Stomach (tissue), 9 donors: ENCODE data around the gene MAP3K1. TPM values are rescaled to one million over a fixed set of nuclear protein-coding genes. Genes with fewer than 3 reads are reported as not detected.

ENCODE experiments used
- DNase-seq, 2 donors: peaks; one replicate each; pipeline versions ENCODE4 v3.0.0 to v3.0.0-alpha.2; 2013 to 2019
- H3K27ac ChIP-seq, 5 donors: fragments of 200-600 bp in 4 of 5; sonication (generic) in 4 of 5; one replicate each; pipeline ENCODE4 v1.5.1; 2013 to 2019; ENCODE audit warnings: mild to moderate bottlenecking in 1 of 5, moderate library complexity in 1 of 5
- H3K27me3 ChIP-seq, 3 donors: fragments of 200-600 bp; sonication (generic); one replicate each; pipeline ENCODE4 v1.5.1; 2017 to 2019; ENCODE audit warnings: mixed run types in 1 of 3
- H3K36me3 ChIP-seq, 4 donors: fragments of 200-600 bp; sonication (generic); 1 replicate in 3 of 4; 2 replicates in 1 of 4; pipeline ENCODE4 v1.5.1; 2016 to 2019
- H3K4me1 ChIP-seq, 4 donors: fragments of 200-600 bp; sonication (generic); one replicate each; pipeline ENCODE4 v1.5.1; 2016 to 2019
- H3K4me3 ChIP-seq, 4 donors: fragments of 200-600 bp; sonication (generic) in 3 of 4; one replicate each; pipeline ENCODE4 v1.5.1; 2016 to 2019; ENCODE audit warnings: mild to moderate bottlenecking in 1 of 4
- H3K9me3 ChIP-seq, 4 donors: fragments of 200-600 bp; sonication (generic); one replicate each; pipeline ENCODE4 v1.5.1; 2016 to 2019
- EP300 ChIP-seq: sonication (generic); formaldehyde crosslinking; IDR thresholded peaks from one replicate; pipeline ENCODE4 v1.6.1; 2017; ENCODE audit warnings: antibody characterized with exemption
- POLR2A ChIP-seq, 4 donors: fragments of 450-650 bp; IDR thresholded peaks; one replicate each; pipeline ENCODE4 v1.6.1; 2016; ENCODE audit warnings: antibody characterized with exemption in 4 of 4, control low read depth in 2 of 4, mild to moderate bottlenecking in 1 of 4, moderate library complexity in 1 of 4
- POLR2AphosphoS5 ChIP-seq, 3 donors: sonication (generic); formaldehyde crosslinking; IDR thresholded peaks; one replicate each; pipeline ENCODE4 v1.6.1; 2016; ENCODE audit warnings: antibody characterized with exemption in 3 of 3
- WGBS, 5 donors: extraction: QIAGEN DNeasy Blood & Tissue Kit in 3 of 5; methylation state at CpG; one replicate each; pipeline versions ENCODE4 v1.1.5 to v1.1.7; 2013 to 2018; 5-methylcytosine and 5-hydroxymethylcytosine counted together
- intact Hi-C: fragments of 100-400 bp; cut with DNase I; formaldehyde crosslinking; loops from one replicate; pipeline ENCODE4 v1.15.1; 2023; ENCODE audit warnings: low total_unique reads
- polyA plus RNA-seq, 3 donors: library from polyadenylated mRNA; stranded (reverse); fragments of 200-250 nt; gene quantifications; one replicate each; pipeline ENCODE4 v1.2.3, GENCODE V29; 2013
- total RNA-seq, 5 donors: library from RNA; depleted of rRNA; stranded (reverse); fragments of >200 nt; gene quantifications; one replicate each; pipeline versions ENCODE4 v1.1.0 to v1.2.3, GENCODE V29; 2014 to 2016
- TF ChIP-seq, protein P1 (sequence below), 7 experiments: fragments of 450-650 bp in 4 of 7; fragments of 200-600 bp in 3 of 7; sonication (generic) in 3 of 7; IDR thresholded peaks; one replicate each; pipeline ENCODE4 v1.5.1; 2016 to 2019; ENCODE audit warnings: antibody characterized with exemption in 7 of 7, control low read depth in 2 of 7, mild to moderate bottlenecking in 1 of 7
- donor health status: healthy with polysubstance abuse.
- donor health status: Bipolar disorder and iron deficiency.
- donor health status: healthy.

The MAP3K1 gene
- total and polyA plus RNA-seq, 8 donors, result 3.8 to 30.7 (median 7.7) TPM

GRCh38 chr5:56808211-56808610 is 7.1 kb upstream of the MAP3K1 start:
- no peak for TF ChIP-seq EP300
- no peak for TF ChIP-seq POLR2AphosphoS5 (IDR thresholded peaks at IDR 0.05)
- no peak for TF ChIP-seq POLR2A (IDR thresholded peaks at IDR 0.05)
- TF ChIP-seq, protein P1, sequence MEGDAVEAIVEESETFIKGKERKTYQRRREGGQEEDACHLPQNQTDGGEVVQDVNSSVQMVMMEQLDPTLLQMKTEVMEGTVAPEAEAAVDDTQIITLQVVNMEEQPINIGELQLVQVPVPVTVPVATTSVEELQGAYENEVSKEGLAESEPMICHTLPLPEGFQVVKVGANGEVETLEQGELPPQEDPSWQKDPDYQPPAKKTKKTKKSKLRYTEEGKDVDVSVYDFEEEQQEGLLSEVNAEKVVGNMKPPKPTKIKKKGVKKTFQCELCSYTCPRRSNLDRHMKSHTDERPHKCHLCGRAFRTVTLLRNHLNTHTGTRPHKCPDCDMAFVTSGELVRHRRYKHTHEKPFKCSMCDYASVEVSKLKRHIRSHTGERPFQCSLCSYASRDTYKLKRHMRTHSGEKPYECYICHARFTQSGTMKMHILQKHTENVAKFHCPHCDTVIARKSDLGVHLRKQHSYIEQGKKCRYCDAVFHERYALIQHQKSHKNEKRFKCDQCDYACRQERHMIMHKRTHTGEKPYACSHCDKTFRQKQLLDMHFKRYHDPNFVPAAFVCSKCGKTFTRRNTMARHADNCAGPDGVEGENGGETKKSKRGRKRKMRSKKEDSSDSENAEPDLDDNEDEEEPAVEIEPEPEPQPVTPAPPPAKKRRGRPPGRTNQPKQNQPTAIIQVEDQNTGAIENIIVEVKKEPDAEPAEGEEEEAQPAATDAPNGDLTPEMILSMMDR (IDR thresholded peaks at IDR 0.05), result no peak
- Histone ChIP-seq H3K4me3 (no peak overlapping the region), H3K27ac (no peak overlapping the region), H3K36me3 (no peaks in the 10 kb centered on the region), H3K4me1 (no peaks in the 10 kb centered on the region), H3K9me3 (no peaks in the 10 kb centered on the region), H3K27me3 (no peaks in the 10 kb centered on the region)
- intact Hi-C loops, result no loop called here
- 93 to 96% (median 96%) methylated on average over 4 of the region's 4 CpGs for WGBS, 5 donors
- DNase-seq, result no peak

DNA sequence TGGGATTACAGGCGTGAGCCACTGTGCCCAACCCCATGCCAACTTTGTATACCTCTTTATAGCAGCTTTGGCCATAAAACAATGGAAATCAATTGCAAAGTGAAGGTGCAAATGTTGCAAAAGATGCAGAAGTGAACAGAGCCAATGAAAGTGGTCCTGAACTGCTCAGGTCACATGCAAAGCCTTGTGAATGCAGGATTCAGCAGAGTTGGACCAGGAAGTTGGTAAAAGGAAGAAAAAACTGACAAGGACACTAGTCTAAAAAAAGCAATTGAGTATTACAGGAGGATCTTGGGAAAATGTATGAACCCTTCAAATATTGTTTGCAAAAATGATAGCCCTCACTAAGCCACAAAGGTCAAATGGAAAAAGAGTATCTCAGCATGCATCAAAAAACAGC is 4.5 kb upstream of the MAP3K1 start:
- H3K27ac ChIP-seq, result no peak overlapping the region
- no peaks in the 10 kb centered on the region for H3K36me3 ChIP-seq
- TF ChIP-seq POLR2AphosphoS5 (IDR thresholded peaks at IDR 0.05) (no peak), POLR2A (IDR thresholded peaks at IDR 0.05) (no peak), EP300 (no peak)
- TF ChIP-seq, protein P1 (IDR thresholded peaks at IDR 0.05), result no peak
- no peaks in the 10 kb centered on the region for H3K9me3 ChIP-seq
- intact Hi-C loops, result no loop called here
- DNase-seq, result no peak
- WGBS, 5 donors, result 90 to 100% (median 97%) methylated on average over 1 of the region's 1 CpG
- no peaks in the 10 kb centered on the region for H3K27me3 ChIP-seq
- H3K4me1 ChIP-seq, result peaks cover 0 to 8% (median 4%) of the 10 kb centered on the region in 4 donors
- no peak overlapping the region for H3K4me3 ChIP-seq

DNA sequence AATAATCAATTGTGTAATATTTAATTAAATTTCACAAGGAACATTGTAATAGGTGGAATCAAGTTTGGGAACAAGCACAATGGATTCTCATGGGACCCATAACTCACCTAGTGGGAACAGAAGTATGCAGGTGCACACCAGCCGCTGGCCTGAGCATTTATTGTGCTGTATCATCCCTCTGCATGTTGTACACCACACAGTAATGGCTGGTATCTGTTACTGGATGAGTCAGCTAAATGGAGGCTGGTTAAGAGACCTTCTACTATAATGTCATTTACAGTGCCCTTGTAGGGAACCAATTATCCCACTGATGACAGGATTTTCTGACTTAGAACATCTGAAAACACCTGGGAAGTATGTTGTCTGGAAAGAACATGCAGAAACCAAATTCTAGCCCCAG is 3.2 kb upstream of the MAP3K1 start:
- TF ChIP-seq POLR2AphosphoS5 (IDR thresholded peaks at IDR 0.05), result no peak
- TF ChIP-seq, protein P1 (IDR thresholded peaks at IDR 0.05), result no peak
- TF ChIP-seq EP300, result no peak
- TF ChIP-seq POLR2A (IDR thresholded peaks at IDR 0.05), result no peak
- no peak for DNase-seq
- no peaks in the 10 kb centered on the region for H3K9me3 ChIP-seq
- H3K27me3 ChIP-seq, result no peaks in the 10 kb centered on the region
- peaks cover 0 to 11% (median 6%) of the 10 kb centered on the region in 4 donors for H3K4me1 ChIP-seq
- 81 to 94% (median 89%) methylated on average over 1 of the region's 1 CpG for WGBS, 5 donors
- no peaks in the 10 kb centered on the region for H3K36me3 ChIP-seq
- no peak overlapping the region for H3K4me3 ChIP-seq
- H3K27ac ChIP-seq, result no peak overlapping the region
- intact Hi-C loops, result no loop called here

DNA sequence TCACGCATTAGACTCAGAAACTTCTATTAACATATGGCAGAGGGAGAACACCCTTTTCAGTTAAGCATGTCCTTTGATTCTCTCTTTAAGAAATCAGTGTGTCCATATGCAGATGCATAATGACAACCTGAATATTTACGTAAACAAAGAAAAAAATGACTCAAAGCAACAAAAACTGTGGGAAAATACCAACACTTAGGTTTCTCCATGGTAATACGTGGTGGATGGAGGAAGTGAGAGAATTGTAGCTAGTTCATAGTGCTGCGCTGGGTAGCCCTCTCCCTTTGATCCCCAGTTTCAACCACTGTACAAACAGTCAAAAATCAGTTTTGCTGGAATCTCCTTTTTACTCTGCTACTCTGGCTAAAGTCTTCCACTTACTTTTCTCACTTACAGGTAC is 2.0 kb upstream of the MAP3K1 start:
- no peak for TF ChIP-seq EP300
- no peak for TF ChIP-seq POLR2A (IDR thresholded peaks at IDR 0.05)
- TF ChIP-seq, protein P1 (IDR thresholded peaks at IDR 0.05), result no peak
- no peak for TF ChIP-seq POLR2AphosphoS5 (IDR thresholded peaks at IDR 0.05)
- Histone ChIP-seq H3K36me3 (no peaks in the 10 kb centered on the region), H3K27ac (no peak overlapping the region), H3K27me3 (no peaks in the 10 kb centered on the region), H3K4me3 (no peak overlapping the region), H3K4me1 (peaks cover 0 to 23% (median 11%) of the 10 kb centered on the region in 4 donors), H3K9me3 (no peaks in the 10 kb centered on the region)
- DNase-seq, result no peak
- intact Hi-C loops, result no loop called here
- WGBS, 5 donors, result 87 to 93% (median 92%) methylated on average over 4 of the region's 4 CpGs
